HEK293 (cell line): ENCODE measurements around the gene LCN1.

ENCODE experiments used
- ATF2 ChIP-seq: fragments of 450-650 bp; formaldehyde crosslinking; IDR thresholded peaks from 2 replicates; pipeline ENCODE4 v1.5.1; 2016; ENCODE audit warnings: missing biosample characterization, missing genetic modification characterization, low read depth
- KLF16 ChIP-seq: fragments of 450-650 bp; formaldehyde crosslinking; IDR thresholded peaks from 2 replicates; pipeline ENCODE4 v1.5.1; 2017; ENCODE audit warnings: missing biosample characterization, missing genetic modification characterization
- ZBTB1 ChIP-seq: fragments of 450-650 bp; formaldehyde crosslinking; IDR thresholded peaks from 2 replicates; pipeline ENCODE4 v1.5.1; 2016; ENCODE audit warnings: missing biosample characterization, missing genetic modification characterization
- ZNF211 ChIP-seq: fragments of 450-650 bp; formaldehyde crosslinking; IDR thresholded peaks from 2 replicates; pipeline ENCODE4 v1.5.1; 2016; ENCODE audit warnings: low read depth, missing biosample characterization, missing genetic modification characterization
- ZNF37A ChIP-seq: fragments of 450-650 bp; IDR thresholded peaks from 2 replicates; pipeline ENCODE4 v1.5.1; 2018; ENCODE audit warnings: missing biosample characterization, missing genetic modification characterization
- ZNF580 ChIP-seq: fragments of 450-650 bp; formaldehyde crosslinking; IDR thresholded peaks from 2 replicates; pipeline ENCODE4 v1.5.1; 2016; ENCODE audit warnings: missing biosample characterization, missing genetic modification characterization
- ZNF658 ChIP-seq: fragments of 450-650 bp; formaldehyde crosslinking; IDR thresholded peaks from 2 replicates; pipeline ENCODE4; 2016; ENCODE audit warnings: missing biosample characterization, missing genetic modification characterization
- ZNF777 ChIP-seq: fragments of 450-650 bp; formaldehyde crosslinking; IDR thresholded peaks from 2 replicates; pipeline ENCODE4 v1.5.1; 2017; ENCODE audit warnings: missing biosample characterization, missing genetic modification characterization, borderline replicate concordance
- TF ChIP-seq, protein P1 (sequence below): fragments of 450-650 bp; formaldehyde crosslinking; conservative IDR thresholded peaks from 2 replicates; pipeline ENCODE4 v1.5.1; 2016; ENCODE audit warnings: low read depth, missing biosample characterization, missing genetic modification characterization
- TF ChIP-seq, protein P2 (sequence below): fragments of 450-650 bp; formaldehyde crosslinking; IDR thresholded peaks from 2 replicates; pipeline ENCODE4 v1.5.1; 2016; ENCODE audit warnings: missing biosample characterization, missing genetic modification characterization

GRCh38 chr9:135521608-135522095 is 412 bp downstream of the LCN1 start:
- TF ChIP-seq, protein P1, sequence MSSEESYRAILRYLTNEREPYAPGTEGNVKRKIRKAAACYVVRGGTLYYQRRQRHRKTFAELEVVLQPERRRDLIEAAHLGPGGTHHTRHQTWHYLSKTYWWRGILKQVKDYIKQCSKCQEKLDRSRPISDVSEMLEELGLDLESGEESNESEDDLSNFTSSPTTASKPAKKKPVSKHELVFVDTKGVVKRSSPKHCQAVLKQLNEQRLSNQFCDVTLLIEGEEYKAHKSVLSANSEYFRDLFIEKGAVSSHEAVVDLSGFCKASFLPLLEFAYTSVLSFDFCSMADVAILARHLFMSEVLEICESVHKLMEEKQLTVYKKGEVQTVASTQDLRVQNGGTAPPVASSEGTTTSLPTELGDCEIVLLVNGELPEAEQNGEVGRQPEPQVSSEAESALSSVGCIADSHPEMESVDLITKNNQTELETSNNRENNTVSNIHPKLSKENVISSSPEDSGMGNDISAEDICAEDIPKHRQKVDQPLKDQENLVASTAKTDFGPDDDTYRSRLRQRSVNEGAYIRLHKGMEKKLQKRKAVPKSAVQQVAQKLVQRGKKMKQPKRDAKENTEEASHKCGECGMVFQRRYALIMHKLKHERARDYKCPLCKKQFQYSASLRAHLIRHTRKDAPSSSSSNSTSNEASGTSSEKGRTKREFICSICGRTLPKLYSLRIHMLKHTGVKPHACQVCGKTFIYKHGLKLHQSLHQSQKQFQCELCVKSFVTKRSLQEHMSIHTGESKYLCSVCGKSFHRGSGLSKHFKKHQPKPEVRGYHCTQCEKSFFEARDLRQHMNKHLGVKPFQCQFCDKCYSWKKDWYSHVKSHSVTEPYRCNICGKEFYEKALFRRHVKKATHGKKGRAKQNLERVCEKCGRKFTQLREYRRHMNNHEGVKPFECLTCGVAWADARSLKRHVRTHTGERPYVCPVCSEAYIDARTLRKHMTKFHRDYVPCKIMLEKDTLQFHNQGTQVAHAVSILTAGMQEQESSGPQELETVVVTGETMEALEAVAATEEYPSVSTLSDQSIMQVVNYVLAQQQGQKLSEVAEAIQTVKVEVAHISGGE (tag by site-specific recombination), result no peak
- TF ChIP-seq ZNF580 (tag by site-specific recombination) (no peak), ATF2 (tag by site-specific recombination) (no peak), ZBTB1 (tag by site-specific recombination) (no peak), ZNF658 (tag by site-specific recombination) (no peak), ZNF211 (tag by site-specific recombination) (no peak), KLF16 (tag by site-specific recombination) (no peak), ZNF37A (no peak), ZNF777 (tag by site-specific recombination) (no peak)
- TF ChIP-seq, protein P2, sequence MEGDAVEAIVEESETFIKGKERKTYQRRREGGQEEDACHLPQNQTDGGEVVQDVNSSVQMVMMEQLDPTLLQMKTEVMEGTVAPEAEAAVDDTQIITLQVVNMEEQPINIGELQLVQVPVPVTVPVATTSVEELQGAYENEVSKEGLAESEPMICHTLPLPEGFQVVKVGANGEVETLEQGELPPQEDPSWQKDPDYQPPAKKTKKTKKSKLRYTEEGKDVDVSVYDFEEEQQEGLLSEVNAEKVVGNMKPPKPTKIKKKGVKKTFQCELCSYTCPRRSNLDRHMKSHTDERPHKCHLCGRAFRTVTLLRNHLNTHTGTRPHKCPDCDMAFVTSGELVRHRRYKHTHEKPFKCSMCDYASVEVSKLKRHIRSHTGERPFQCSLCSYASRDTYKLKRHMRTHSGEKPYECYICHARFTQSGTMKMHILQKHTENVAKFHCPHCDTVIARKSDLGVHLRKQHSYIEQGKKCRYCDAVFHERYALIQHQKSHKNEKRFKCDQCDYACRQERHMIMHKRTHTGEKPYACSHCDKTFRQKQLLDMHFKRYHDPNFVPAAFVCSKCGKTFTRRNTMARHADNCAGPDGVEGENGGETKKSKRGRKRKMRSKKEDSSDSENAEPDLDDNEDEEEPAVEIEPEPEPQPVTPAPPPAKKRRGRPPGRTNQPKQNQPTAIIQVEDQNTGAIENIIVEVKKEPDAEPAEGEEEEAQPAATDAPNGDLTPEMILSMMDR, result no peak
